ENCODE measurements around the gene SPDYC. TPM values are rescaled to one million over a fixed set of nuclear protein-coding genes. Genes with fewer than 3 reads are reported as not detected.

SPDYC gene
- total and polyA plus RNA-seq, 2 experiments from 2014 or later = 0.27 TPM; not detected in 1

DNA sequence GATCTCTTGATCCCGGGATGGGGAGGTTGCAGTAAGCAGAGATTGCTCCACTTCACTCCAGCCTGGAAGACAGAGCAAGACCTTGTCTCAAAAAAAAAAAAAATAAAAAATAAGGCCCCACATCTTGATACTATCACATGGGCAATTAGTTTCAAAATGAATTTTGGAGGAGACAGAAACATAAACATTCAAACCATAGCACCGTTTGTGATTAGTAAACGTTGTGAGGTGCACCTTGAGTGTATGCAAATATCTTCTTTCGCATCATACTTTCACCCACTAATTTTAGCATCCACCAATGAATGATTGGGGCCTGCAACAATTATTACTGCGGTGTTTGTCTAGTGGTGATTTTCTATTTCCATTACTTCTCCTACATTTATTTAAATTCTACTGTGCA is 11.0 kb upstream of the SPDYC start:
- no peaks in the 10 kb centered on the region for H3K9me2 ChIP-seq (ENCODE audit: insufficient read depth)
- H3K27ac ChIP-seq (ENCODE audit: low read depth) = no peak overlapping the region
- no peaks in the 10 kb centered on the region for H3K27me3 ChIP-seq (ENCODE audit: insufficient read depth)
- Mint-ChIP-seq H3K27me3 (ENCODE audit: insufficient read depth, low read depth, poor library complexity) (no peaks in the 10 kb centered on the region), H3K9me3 (no peaks in the 10 kb centered on the region), H3K36me3 (ENCODE audit: low read depth) (no peaks in the 10 kb centered on the region), H3K4me1 (no peaks in the 10 kb centered on the region), H3K4me3 (no peak overlapping the region), H3K27ac (no peak overlapping the region)
- H3K79me2 ChIP-seq (replicated peaks; ENCODE audit: insufficient read depth) = no peaks in the 10 kb centered on the region
- no peak overlapping the region for H3K4me2 ChIP-seq
- H3K4me1 ChIP-seq (ENCODE audit: insufficient read depth) = no peaks in the 10 kb centered on the region
- H3F3A ChIP-seq (replicated peaks; ENCODE audit: low read depth) = no peaks in the 10 kb centered on the region
- ATAC-seq = no peak
- H2AFZ ChIP-seq = no peak overlapping the region
- H4K20me1 ChIP-seq (replicated peaks; ENCODE audit: insufficient read depth) = no peaks in the 10 kb centered on the region
- H3K36me3 ChIP-seq (ENCODE audit: insufficient read depth) = no peaks in the 10 kb centered on the region
- TF ChIP-seq ZNF114 (CRISPR knock-in tag; IDR thresholded peaks at IDR 0.05) = no peak
- no peak for TF ChIP-seq CREB1 (CRISPR knock-in tag; IDR thresholded peaks at IDR 0.05; ENCODE audit: low read depth)
- TF ChIP-seq, protein P1, sequence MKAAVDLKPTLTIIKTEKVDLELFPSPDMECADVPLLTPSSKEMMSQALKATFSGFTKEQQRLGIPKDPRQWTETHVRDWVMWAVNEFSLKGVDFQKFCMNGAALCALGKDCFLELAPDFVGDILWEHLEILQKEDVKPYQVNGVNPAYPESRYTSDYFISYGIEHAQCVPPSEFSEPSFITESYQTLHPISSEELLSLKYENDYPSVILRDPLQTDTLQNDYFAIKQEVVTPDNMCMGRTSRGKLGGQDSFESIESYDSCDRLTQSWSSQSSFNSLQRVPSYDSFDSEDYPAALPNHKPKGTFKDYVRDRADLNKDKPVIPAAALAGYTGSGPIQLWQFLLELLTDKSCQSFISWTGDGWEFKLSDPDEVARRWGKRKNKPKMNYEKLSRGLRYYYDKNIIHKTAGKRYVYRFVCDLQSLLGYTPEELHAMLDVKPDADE (IDR thresholded peaks at IDR 0.05) = no peak
- TF ChIP-seq POLR2AphosphoS5 (IDR thresholded peaks at IDR 0.05; ENCODE audit: low read depth) = no peak
- no peak for TF ChIP-seq JUNB (IDR thresholded peaks at IDR 0.05; ENCODE audit: unreplicated experiment)
- TF ChIP-seq, protein P2, sequence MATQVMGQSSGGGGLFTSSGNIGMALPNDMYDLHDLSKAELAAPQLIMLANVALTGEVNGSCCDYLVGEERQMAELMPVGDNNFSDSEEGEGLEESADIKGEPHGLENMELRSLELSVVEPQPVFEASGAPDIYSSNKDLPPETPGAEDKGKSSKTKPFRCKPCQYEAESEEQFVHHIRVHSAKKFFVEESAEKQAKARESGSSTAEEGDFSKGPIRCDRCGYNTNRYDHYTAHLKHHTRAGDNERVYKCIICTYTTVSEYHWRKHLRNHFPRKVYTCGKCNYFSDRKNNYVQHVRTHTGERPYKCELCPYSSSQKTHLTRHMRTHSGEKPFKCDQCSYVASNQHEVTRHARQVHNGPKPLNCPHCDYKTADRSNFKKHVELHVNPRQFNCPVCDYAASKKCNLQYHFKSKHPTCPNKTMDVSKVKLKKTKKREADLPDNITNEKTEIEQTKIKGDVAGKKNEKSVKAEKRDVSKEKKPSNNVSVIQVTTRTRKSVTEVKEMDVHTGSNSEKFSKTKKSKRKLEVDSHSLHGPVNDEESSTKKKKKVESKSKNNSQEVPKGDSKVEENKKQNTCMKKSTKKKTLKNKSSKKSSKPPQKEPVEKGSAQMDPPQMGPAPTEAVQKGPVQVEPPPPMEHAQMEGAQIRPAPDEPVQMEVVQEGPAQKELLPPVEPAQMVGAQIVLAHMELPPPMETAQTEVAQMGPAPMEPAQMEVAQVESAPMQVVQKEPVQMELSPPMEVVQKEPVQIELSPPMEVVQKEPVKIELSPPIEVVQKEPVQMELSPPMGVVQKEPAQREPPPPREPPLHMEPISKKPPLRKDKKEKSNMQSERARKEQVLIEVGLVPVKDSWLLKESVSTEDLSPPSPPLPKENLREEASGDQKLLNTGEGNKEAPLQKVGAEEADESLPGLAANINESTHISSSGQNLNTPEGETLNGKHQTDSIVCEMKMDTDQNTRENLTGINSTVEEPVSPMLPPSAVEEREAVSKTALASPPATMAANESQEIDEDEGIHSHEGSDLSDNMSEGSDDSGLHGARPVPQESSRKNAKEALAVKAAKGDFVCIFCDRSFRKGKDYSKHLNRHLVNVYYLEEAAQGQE (IDR thresholded peaks at IDR 0.05; ENCODE audit: unreplicated experiment) = no peak
- no peak for TF ChIP-seq EZH2 (IDR thresholded peaks at IDR 0.05; ENCODE audit: low read depth, unreplicated experiment)
- TF ChIP-seq, protein P3, sequence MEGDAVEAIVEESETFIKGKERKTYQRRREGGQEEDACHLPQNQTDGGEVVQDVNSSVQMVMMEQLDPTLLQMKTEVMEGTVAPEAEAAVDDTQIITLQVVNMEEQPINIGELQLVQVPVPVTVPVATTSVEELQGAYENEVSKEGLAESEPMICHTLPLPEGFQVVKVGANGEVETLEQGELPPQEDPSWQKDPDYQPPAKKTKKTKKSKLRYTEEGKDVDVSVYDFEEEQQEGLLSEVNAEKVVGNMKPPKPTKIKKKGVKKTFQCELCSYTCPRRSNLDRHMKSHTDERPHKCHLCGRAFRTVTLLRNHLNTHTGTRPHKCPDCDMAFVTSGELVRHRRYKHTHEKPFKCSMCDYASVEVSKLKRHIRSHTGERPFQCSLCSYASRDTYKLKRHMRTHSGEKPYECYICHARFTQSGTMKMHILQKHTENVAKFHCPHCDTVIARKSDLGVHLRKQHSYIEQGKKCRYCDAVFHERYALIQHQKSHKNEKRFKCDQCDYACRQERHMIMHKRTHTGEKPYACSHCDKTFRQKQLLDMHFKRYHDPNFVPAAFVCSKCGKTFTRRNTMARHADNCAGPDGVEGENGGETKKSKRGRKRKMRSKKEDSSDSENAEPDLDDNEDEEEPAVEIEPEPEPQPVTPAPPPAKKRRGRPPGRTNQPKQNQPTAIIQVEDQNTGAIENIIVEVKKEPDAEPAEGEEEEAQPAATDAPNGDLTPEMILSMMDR (conservative IDR thresholded peaks at IDR 0.05; ENCODE audit: low read depth in 2 of 2) = no peak
- no peak for TF ChIP-seq ZNF331 (CRISPR knock-in tag; IDR thresholded peaks at IDR 0.05; ENCODE audit: low read depth)
- TF ChIP-seq, protein P4, sequence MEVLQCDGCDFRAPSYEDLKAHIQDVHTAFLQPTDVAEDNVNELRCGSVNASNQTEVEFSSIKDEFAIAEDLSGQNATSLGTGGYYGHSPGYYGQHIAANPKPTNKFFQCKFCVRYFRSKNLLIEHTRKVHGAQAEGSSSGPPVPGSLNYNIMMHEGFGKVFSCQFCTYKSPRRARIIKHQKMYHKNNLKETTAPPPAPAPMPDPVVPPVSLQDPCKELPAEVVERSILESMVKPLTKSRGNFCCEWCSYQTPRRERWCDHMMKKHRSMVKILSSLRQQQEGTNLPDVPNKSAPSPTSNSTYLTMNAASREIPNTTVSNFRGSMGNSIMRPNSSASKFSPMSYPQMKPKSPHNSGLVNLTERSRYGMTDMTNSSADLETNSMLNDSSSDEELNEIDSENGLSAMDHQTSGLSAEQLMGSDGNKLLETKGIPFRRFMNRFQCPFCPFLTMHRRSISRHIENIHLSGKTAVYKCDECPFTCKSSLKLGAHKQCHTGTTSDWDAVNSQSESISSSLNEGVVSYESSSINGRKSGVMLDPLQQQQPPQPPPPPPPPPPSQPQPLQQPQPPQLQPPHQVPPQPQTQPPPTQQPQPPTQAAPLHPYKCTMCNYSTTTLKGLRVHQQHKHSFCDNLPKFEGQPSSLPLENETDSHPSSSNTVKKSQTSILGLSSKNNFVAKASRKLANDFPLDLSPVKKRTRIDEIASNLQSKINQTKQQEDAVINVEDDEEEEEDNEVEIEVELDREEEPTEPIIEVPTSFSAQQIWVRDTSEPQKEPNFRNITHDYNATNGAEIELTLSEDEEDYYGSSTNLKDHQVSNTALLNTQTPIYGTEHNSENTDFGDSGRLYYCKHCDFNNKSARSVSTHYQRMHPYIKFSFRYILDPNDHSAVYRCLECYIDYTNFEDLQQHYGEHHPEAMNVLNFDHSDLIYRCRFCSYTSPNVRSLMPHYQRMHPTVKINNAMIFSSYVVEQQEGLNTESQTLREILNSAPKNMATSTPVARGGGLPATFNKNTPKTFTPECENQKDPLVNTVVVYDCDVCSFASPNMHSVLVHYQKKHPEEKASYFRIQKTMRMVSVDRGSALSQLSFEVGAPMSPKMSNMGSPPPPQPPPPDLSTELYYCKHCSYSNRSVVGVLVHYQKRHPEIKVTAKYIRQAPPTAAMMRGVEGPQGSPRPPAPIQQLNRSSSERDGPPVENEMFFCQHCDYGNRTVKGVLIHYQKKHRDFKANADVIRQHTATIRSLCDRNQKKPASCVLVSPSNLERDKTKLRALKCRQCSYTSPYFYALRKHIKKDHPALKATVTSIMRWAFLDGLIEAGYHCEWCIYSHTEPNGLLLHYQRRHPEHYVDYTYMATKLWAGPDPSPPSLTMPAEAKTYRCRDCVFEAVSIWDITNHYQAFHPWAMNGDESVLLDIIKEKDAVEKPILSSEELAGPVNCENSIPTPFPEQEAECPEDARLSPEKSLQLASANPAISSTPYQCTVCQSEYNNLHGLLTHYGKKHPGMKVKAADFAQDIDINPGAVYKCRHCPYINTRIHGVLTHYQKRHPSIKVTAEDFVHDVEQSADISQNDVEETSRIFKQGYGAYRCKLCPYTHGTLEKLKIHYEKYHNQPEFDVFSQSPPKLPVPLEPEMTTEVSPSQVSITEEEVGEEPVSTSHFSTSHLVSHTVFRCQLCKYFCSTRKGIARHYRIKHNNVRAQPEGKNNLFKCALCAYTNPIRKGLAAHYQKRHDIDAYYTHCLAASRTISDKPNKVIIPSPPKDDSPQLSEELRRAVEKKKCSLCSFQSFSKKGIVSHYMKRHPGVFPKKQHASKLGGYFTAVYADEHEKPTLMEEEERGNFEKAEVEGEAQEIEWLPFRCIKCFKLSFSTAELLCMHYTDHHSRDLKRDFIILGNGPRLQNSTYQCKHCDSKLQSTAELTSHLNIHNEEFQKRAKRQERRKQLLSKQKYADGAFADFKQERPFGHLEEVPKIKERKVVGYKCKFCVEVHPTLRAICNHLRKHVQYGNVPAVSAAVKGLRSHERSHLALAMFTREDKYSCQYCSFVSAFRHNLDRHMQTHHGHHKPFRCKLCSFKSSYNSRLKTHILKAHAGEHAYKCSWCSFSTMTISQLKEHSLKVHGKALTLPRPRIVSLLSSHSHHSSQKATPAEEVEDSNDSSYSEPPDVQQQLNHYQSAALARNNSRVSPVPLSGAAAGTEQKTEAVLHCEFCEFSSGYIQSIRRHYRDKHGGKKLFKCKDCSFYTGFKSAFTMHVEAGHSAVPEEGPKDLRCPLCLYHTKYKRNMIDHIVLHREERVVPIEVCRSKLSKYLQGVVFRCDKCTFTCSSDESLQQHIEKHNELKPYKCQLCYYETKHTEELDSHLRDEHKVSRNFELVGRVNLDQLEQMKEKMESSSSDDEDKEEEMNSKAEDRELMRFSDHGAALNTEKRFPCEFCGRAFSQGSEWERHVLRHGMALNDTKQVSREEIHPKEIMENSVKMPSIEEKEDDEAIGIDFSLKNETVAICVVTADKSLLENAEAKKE (CRISPR knock-in tag; IDR thresholded peaks at IDR 0.05) = no peak
- TF ChIP-seq EZH2phosphoT487 (IDR thresholded peaks at IDR 0.05; ENCODE audit: unreplicated experiment) = no peak
- no peak for TF ChIP-seq STAT1 (IDR thresholded peaks at IDR 0.05; ENCODE audit: unreplicated experiment)
- TF ChIP-seq NANOG (IDR thresholded peaks at IDR 0.05; ENCODE audit: borderline replicate concordance) = no peak
- no peak overlapping the region for H3K4me3 ChIP-seq
- no peak for DNase-seq (ENCODE audit: low spot score)
